Measurements from ENCODE around the gene EIPR1. TPM values are rescaled to one million over a fixed set of nuclear protein-coding genes. Genes with fewer than 3 reads are reported as not detected.

The EIPR1 gene
- total RNA-seq, 1 experiment from 2014 or later: 22.8 TPM

DNA sequence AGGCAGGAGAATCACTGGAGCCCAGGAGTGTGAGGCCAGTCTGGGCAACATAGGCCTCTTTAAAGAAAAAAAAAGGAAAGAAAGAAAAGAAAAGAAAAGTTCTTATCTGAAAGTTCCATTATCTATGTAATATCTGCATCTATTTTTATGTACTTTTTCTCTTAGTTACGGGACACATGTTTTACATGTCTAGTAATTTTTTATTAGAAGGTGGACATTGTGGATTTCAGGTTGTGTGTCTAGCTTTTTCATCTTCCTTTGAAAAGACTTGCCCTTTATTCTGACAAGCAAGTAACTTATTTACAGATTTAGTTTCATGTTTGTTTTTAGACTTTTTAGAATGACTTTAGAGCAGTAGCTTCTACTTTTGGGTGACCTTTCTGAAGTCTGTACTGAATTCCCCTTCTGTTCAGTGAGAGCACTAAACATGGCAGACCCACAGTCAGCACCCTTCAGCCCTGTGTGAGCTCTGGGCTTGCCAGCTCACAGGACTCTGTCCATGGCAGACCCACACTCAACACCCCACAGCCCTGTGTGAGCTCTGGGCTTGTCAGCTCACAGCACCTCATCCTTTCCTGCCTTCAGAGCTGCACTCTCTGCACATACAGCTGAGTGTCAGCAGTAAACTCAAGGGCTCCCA, 19.4 kb upstream of the EIPR1 start:
- no peak for TF ChIP-seq NR3C1 (CRISPR knock-in tag; conservative IDR thresholded peaks at IDR 0.05; ENCODE audit: low read depth)
- no peak for TF ChIP-seq TCF7 (CRISPR knock-in tag; IDR thresholded peaks at IDR 0.05; ENCODE audit: low read depth)
- no peak for TF ChIP-seq ELF4 (CRISPR knock-in tag; IDR thresholded peaks at IDR 0.05; ENCODE audit: low read depth)
- TF ChIP-seq, protein P1, sequence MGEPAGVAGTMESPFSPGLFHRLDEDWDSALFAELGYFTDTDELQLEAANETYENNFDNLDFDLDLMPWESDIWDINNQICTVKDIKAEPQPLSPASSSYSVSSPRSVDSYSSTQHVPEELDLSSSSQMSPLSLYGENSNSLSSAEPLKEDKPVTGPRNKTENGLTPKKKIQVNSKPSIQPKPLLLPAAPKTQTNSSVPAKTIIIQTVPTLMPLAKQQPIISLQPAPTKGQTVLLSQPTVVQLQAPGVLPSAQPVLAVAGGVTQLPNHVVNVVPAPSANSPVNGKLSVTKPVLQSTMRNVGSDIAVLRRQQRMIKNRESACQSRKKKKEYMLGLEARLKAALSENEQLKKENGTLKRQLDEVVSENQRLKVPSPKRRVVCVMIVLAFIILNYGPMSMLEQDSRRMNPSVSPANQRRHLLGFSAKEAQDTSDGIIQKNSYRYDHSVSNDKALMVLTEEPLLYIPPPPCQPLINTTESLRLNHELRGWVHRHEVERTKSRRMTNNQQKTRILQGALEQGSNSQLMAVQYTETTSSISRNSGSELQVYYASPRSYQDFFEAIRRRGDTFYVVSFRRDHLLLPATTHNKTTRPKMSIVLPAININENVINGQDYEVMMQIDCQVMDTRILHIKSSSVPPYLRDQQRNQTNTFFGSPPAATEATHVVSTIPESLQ (CRISPR knock-in tag; IDR thresholded peaks at IDR 0.05): no peak
- TF ChIP-seq ZNF219 (CRISPR knock-in tag; IDR thresholded peaks at IDR 0.05; ENCODE audit: borderline replicate concordance): no peak
- TF ChIP-seq JUN (CRISPR knock-in tag; IDR thresholded peaks at IDR 0.05): no peak
- no peak overlapping the region for H3K27ac Mint-ChIP-seq
- no peak for ATAC-seq
- peaks cover 65% of the 10 kb centered on the region for H3K36me3 Mint-ChIP-seq
- no peak for DNase-seq (ENCODE audit: low spot score)
- H3K9me3 Mint-ChIP-seq: peaks cover 30% of the 10 kb centered on the region
- ChIA-PET POLR2A (no interaction called here), CTCF (no interaction called here)
- H3K4me3 Mint-ChIP-seq: no peak overlapping the region
- H3K4me1 Mint-ChIP-seq: peaks cover 20% of the 10 kb centered on the region
- no peaks in the 10 kb centered on the region for H3K27me3 Mint-ChIP-seq (ENCODE audit: low read depth)

DNA sequence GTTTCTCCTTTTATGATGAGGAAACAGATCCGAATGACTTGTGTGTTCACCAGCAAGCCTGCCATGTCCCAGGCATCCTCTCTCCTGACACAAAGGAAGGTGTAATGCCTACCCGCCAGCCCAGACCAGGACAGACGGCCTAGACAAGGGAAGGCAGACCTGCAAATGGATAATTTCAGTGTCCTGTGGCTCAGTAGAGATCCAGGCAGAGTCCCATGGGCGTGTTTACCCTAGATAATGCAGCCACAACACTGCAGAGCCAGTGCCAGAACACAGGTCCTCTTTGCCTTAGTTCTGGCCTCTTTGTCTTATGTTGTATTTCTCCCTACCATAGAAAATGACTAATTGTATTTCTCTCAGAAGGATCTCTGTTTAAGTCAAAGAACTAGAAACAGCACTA, 14.6 kb upstream of the EIPR1 start:
- Mint-ChIP-seq H3K27me3 (ENCODE audit: low read depth) (no peaks in the 10 kb centered on the region), H3K27ac (no peak overlapping the region), H3K9me3 (peaks cover 24% of the 10 kb centered on the region), H3K4me3 (no peak overlapping the region), H3K4me1 (no peaks in the 10 kb centered on the region), H3K36me3 (peaks cover 65% of the 10 kb centered on the region)
- ChIA-PET POLR2A (no interaction called here), CTCF (no interaction called here)
- ATAC-seq (no peak), DNase-seq (ENCODE audit: low spot score) (no peak)
- TF ChIP-seq SP1 (CRISPR knock-in tag; conservative IDR thresholded peaks at IDR 0.05) (no peak), MXD4 (CRISPR knock-in tag; IDR thresholded peaks at IDR 0.05; ENCODE audit: borderline replicate concordance) (no peak), NR1H2 (CRISPR knock-in tag; IDR thresholded peaks at IDR 0.05) (no peak), TP53 (CRISPR knock-in tag; IDR thresholded peaks at IDR 0.05) (no peak), ZNF138 (CRISPR knock-in tag; conservative IDR thresholded peaks at IDR 0.05) (no peak), ZNF317 (CRISPR knock-in tag; IDR thresholded peaks at IDR 0.05; ENCODE audit: borderline replicate concordance, low read depth) (no peak), ZNF671 (CRISPR knock-in tag; IDR thresholded peaks at IDR 0.05) (no peak), FOXP1 (CRISPR knock-in tag; IDR thresholded peaks at IDR 0.05; ENCODE audit: borderline replicate concordance) (no peak), IRF2 (CRISPR knock-in tag; IDR thresholded peaks at IDR 0.05; ENCODE audit: borderline replicate concordance, low read depth) (no peak), MYBL2 (CRISPR knock-in tag; IDR thresholded peaks at IDR 0.05) (no peak), ATF1 (CRISPR knock-in tag; IDR thresholded peaks at IDR 0.05) (no peak), ZNF423 (CRISPR knock-in tag; IDR thresholded peaks at IDR 0.05) (no peak), NFATC4 (CRISPR knock-in tag; IDR thresholded peaks at IDR 0.05) (no peak), CREM (CRISPR knock-in tag; IDR thresholded peaks at IDR 0.05) (no peak), ETV6 (CRISPR knock-in tag; IDR thresholded peaks at IDR 0.05) (no peak), ZNF121 (CRISPR knock-in tag; IDR thresholded peaks at IDR 0.05) (no peak)
- TF ChIP-seq, protein P2, sequence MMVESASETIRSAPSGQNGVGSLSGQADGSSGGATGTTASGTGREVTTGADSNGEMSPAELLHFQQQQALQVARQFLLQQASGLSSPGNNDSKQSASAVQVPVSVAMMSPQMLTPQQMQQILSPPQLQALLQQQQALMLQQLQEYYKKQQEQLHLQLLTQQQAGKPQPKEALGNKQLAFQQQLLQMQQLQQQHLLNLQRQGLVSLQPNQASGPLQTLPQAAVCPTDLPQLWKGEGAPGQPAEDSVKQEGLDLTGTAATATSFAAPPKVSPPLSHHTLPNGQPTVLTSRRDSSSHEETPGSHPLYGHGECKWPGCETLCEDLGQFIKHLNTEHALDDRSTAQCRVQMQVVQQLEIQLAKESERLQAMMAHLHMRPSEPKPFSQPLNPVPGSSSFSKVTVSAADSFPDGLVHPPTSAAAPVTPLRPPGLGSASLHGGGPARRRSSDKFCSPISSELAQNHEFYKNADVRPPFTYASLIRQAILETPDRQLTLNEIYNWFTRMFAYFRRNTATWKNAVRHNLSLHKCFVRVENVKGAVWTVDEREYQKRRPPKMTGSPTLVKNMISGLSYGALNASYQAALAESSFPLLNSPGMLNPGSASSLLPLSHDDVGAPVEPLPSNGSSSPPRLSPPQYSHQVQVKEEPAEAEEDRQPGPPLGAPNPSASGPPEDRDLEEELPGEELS (CRISPR knock-in tag; IDR thresholded peaks at IDR 0.05): no peak
- TF ChIP-seq, protein P3, sequence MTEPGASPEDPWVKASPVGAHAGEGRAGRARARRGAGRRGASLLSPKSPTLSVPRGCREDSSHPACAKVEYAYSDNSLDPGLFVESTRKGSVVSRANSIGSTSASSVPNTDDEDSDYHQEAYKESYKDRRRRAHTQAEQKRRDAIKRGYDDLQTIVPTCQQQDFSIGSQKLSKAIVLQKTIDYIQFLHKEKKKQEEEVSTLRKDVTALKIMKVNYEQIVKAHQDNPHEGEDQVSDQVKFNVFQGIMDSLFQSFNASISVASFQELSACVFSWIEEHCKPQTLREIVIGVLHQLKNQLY (CRISPR knock-in tag; IDR thresholded peaks at IDR 0.05): no peak
- TF ChIP-seq, protein P4, sequence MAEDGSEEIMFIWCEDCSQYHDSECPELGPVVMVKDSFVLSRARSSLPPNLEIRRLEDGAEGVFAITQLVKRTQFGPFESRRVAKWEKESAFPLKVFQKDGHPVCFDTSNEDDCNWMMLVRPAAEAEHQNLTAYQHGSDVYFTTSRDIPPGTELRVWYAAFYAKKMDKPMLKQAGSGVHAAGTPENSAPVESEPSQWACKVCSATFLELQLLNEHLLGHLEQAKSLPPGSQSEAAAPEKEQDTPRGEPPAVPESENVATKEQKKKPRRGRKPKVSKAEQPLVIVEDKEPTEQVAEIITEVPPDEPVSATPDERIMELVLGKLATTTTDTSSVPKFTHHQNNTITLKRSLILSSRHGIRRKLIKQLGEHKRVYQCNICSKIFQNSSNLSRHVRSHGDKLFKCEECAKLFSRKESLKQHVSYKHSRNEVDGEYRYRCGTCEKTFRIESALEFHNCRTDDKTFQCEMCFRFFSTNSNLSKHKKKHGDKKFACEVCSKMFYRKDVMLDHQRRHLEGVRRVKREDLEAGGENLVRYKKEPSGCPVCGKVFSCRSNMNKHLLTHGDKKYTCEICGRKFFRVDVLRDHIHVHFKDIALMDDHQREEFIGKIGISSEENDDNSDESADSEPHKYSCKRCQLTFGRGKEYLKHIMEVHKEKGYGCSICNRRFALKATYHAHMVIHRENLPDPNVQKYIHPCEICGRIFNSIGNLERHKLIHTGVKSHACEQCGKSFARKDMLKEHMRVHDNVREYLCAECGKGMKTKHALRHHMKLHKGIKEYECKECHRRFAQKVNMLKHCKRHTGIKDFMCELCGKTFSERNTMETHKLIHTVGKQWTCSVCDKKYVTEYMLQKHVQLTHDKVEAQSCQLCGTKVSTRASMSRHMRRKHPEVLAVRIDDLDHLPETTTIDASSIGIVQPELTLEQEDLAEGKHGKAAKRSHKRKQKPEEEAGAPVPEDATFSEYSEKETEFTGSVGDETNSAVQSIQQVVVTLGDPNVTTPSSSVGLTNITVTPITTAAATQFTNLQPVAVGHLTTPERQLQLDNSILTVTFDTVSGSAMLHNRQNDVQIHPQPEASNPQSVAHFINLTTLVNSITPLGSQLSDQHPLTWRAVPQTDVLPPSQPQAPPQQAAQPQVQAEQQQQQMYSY (CRISPR knock-in tag; IDR thresholded peaks at IDR 0.05): no peak
- TF ChIP-seq, protein P5, sequence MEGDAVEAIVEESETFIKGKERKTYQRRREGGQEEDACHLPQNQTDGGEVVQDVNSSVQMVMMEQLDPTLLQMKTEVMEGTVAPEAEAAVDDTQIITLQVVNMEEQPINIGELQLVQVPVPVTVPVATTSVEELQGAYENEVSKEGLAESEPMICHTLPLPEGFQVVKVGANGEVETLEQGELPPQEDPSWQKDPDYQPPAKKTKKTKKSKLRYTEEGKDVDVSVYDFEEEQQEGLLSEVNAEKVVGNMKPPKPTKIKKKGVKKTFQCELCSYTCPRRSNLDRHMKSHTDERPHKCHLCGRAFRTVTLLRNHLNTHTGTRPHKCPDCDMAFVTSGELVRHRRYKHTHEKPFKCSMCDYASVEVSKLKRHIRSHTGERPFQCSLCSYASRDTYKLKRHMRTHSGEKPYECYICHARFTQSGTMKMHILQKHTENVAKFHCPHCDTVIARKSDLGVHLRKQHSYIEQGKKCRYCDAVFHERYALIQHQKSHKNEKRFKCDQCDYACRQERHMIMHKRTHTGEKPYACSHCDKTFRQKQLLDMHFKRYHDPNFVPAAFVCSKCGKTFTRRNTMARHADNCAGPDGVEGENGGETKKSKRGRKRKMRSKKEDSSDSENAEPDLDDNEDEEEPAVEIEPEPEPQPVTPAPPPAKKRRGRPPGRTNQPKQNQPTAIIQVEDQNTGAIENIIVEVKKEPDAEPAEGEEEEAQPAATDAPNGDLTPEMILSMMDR (IDR thresholded peaks at IDR 0.05): no peak
